WTC11 (cell line): ENCODE data around the gene SBF1. TPM values are rescaled to one million over a fixed set of nuclear protein-coding genes. Genes with fewer than 3 reads are reported as not detected.

Experiments used
- ATAC-seq: fragments of 200-7000 bp; cut with Tn5 transposase; 2 replicates; pipeline ENCODE4 v1.10.0; 2021; ENCODE audit warnings: mild to moderate bottlenecking, moderate library complexity
- CTCF ChIA-PET: fragments of 300-600 bp; sonication (Branson Sonifier 250); formaldehyde crosslinking; loops from one replicate; lab custom pipeline; 2021; ENCODE audit warnings: antibody characterized with exemption; lab: Charles Lee
- POLR2A ChIA-PET: fragments of 350-600 bp; sonication (Branson Sonifier 250); formaldehyde crosslinking; loops from one replicate; lab custom pipeline; 2021; ENCODE audit warnings: antibody characterized with exemption; lab: Charles Lee
- DNase-seq: peaks from one replicate; pipeline ENCODE4 v3.0.0; 2021; ENCODE audit warnings: low spot score
- H3K27ac Mint-ChIP-seq: 2 replicates; pipeline ENCODE4 v1.8.0; 2021; ENCODE audit warnings: mixed read lengths
- H3K27me3 Mint-ChIP-seq: 2 replicates; pipeline ENCODE4 v1.8.0; 2021; ENCODE audit warnings: low read depth, mild to moderate bottlenecking, moderate library complexity, mixed read lengths
- H3K36me3 Mint-ChIP-seq: 2 replicates; pipeline ENCODE4 v1.8.0; 2021; ENCODE audit warnings: mixed read lengths
- H3K4me1 Mint-ChIP-seq: 2 replicates; pipeline ENCODE4 v1.8.0; 2022; ENCODE audit warnings: mixed read lengths
- H3K4me3 Mint-ChIP-seq: 2 replicates; pipeline ENCODE4 v1.8.0; 2021; ENCODE audit warnings: mild to moderate bottlenecking, moderate library complexity, mixed read lengths
- H3K9me3 Mint-ChIP-seq: 2 replicates; pipeline ENCODE4 v1.8.0; 2021; ENCODE audit warnings: mixed read lengths
- CDX4 ChIP-seq: fragments of 250-450 bp; sonication (Bioruptor Pico); IDR thresholded peaks from 2 replicates; pipeline ENCODE4 v1.9.0; 2021; ENCODE audit warnings: moderate library complexity, mild to moderate bottlenecking, inconsistent platforms, borderline replicate concordance
- E2F1 ChIP-seq: sonication (generic); formaldehyde crosslinking; IDR thresholded peaks from 2 replicates; pipeline ENCODE4 v1.8.0; 2022; ENCODE audit warnings: mild to moderate bottlenecking, missing genetic modification reagents
- ESRRA ChIP-seq: sonication (generic); formaldehyde crosslinking; IDR thresholded peaks from 2 replicates; pipeline ENCODE4 v1.8.1; 2022; ENCODE audit warnings: mild to moderate bottlenecking, missing genetic modification reagents, borderline replicate concordance
- FOXK1 ChIP-seq: sonication (generic); formaldehyde crosslinking; IDR thresholded peaks from 2 replicates; pipeline ENCODE4 v1.8.0; 2022; ENCODE audit warnings: mild to moderate bottlenecking, moderate library complexity, missing genetic modification reagents
- GTF2I ChIP-seq: fragments of 250-450 bp; sonication (Bioruptor Pico); conservative IDR thresholded peaks from 2 replicates; pipeline ENCODE4 v1.4.0; 2021; ENCODE audit warnings: mild to moderate bottlenecking
- IRF1 ChIP-seq: sonication (generic); formaldehyde crosslinking; IDR thresholded peaks from 2 replicates; pipeline ENCODE4 v1.8.0; 2023; ENCODE audit warnings: missing genetic modification reagents
- IRF2 ChIP-seq: sonication (generic); formaldehyde crosslinking; IDR thresholded peaks from 2 replicates; pipeline ENCODE4 v1.8.0; 2022; ENCODE audit warnings: low read depth, missing genetic modification reagents, borderline replicate concordance
- KAT7 ChIP-seq: sonication (generic); formaldehyde crosslinking; IDR thresholded peaks from 2 replicates; pipeline ENCODE4 v1.8.1; 2023; ENCODE audit warnings: missing genetic modification reagents, mild to moderate bottlenecking, borderline replicate concordance
- NFE2L1 ChIP-seq: sonication (generic); formaldehyde crosslinking; IDR thresholded peaks from 2 replicates; pipeline ENCODE4 v1.8.1; 2023; ENCODE audit warnings: missing genetic modification reagents
- NR2C2 ChIP-seq: sonication (generic); formaldehyde crosslinking; IDR thresholded peaks from 2 replicates; pipeline ENCODE4 v1.8.0; 2022; ENCODE audit warnings: mild to moderate bottlenecking, missing genetic modification reagents
- SOX15 ChIP-seq: fragments of 250-450 bp; sonication (Bioruptor Pico); IDR thresholded peaks from 2 replicates; pipeline ENCODE4 v1.9.0; 2021; ENCODE audit warnings: mild to moderate bottlenecking
- USF2 ChIP-seq: sonication (generic); formaldehyde crosslinking; IDR thresholded peaks from 2 replicates; pipeline ENCODE4 v1.8.1; 2023; ENCODE audit warnings: mild to moderate bottlenecking, missing genetic modification reagents, moderate library complexity
- ZNF138 ChIP-seq: sonication (generic); formaldehyde crosslinking; conservative IDR thresholded peaks from 2 replicates; pipeline ENCODE4 v1.8.1; 2022; ENCODE audit warnings: mild to moderate bottlenecking, moderate library complexity, missing genetic modification reagents
- ZNF219 ChIP-seq: sonication (generic); formaldehyde crosslinking; IDR thresholded peaks from 2 replicates; pipeline ENCODE4 v1.8.0; 2023; ENCODE audit warnings: missing genetic modification reagents, mild to moderate bottlenecking, borderline replicate concordance
- ZNF423 ChIP-seq: fragments of 250-450 bp; sonication (Bioruptor Pico); IDR thresholded peaks from 2 replicates; pipeline ENCODE4 v2.1.2; 2022; ENCODE audit warnings: mild to moderate bottlenecking, moderate library complexity
- ZNF512 ChIP-seq: sonication (generic); formaldehyde crosslinking; IDR thresholded peaks from 2 replicates; pipeline ENCODE4 v1.8.1; 2022; ENCODE audit warnings: missing genetic modification reagents, borderline replicate concordance
- ZNF671 ChIP-seq: fragments of 250-450 bp; sonication (Bioruptor Pico); IDR thresholded peaks from 2 replicates; pipeline ENCODE4 v1.8.0; 2021; ENCODE audit warnings: mild to moderate bottlenecking
- total RNA-seq: library from RNA; stranded (reverse); gene quantifications from 3 replicates; pipeline ENCODE4 v1.2.3, GENCODE V29; 2021
- TF ChIP-seq, protein P1 (sequence below): sonication (generic); formaldehyde crosslinking; IDR thresholded peaks from 2 replicates; pipeline ENCODE4 v1.8.1; 2023; ENCODE audit warnings: mild to moderate bottlenecking, missing genetic modification reagents
- TF ChIP-seq, protein P2 (sequence below): fragments of 250-450 bp; sonication (Bioruptor Pico); IDR thresholded peaks from 2 replicates; pipeline ENCODE4 v1.9.0; 2021; ENCODE audit warnings: mild to moderate bottlenecking
- TF ChIP-seq, protein P3 (sequence below): sonication (generic); formaldehyde crosslinking; IDR thresholded peaks from 2 replicates; pipeline ENCODE4 v1.8.0; 2023; ENCODE audit warnings: mild to moderate bottlenecking, missing genetic modification reagents

The SBF1 gene
- total RNA-seq, 1 experiment from 2014 or later, result 108 TPM

DNA sequence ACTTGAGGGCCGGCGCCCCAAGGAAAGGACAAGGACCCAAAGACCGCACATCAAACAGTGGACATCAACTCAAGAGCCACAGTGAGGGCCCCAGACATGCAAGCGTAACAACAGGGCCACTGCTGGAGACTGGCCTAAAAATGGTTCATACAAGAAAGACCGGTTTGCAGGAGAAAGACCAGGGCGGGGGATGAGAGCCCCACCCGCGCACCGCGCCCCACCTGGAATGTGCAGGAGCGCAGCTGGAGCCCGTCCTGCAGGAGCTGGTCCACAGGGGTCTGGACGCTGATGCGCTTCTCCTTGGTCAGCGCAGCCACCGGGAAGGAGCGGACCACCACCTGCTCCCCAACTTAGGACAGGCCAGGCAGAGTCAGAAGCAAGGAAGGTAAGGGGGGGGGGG lies 13.9 kb downstream of the SBF1 start:
- peaks cover 42% of the 10 kb centered on the region for H3K36me3 Mint-ChIP-seq
- no peak for TF ChIP-seq KAT7 (CRISPR knock-in tag)
- no peak for TF ChIP-seq ZNF671 (CRISPR knock-in tag)
- TF ChIP-seq, protein P1, sequence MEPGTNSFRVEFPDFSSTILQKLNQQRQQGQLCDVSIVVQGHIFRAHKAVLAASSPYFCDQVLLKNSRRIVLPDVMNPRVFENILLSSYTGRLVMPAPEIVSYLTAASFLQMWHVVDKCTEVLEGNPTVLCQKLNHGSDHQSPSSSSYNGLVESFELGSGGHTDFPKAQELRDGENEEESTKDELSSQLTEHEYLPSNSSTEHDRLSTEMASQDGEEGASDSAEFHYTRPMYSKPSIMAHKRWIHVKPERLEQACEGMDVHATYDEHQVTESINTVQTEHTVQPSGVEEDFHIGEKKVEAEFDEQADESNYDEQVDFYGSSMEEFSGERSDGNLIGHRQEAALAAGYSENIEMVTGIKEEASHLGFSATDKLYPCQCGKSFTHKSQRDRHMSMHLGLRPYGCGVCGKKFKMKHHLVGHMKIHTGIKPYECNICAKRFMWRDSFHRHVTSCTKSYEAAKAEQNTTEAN, result no peak
- TF ChIP-seq ZNF219 (CRISPR knock-in tag), result no peak
- no peak for TF ChIP-seq IRF1 (CRISPR knock-in tag)
- TF ChIP-seq E2F1 (CRISPR knock-in tag), result no peak
- no peak for TF ChIP-seq ESRRA (CRISPR knock-in tag)
- TF ChIP-seq NFE2L1 (CRISPR knock-in tag), result no peak
- TF ChIP-seq CDX4 (CRISPR knock-in tag), result no peak
- TF ChIP-seq ZNF138 (CRISPR knock-in tag), result no peak
- TF ChIP-seq, protein P2, sequence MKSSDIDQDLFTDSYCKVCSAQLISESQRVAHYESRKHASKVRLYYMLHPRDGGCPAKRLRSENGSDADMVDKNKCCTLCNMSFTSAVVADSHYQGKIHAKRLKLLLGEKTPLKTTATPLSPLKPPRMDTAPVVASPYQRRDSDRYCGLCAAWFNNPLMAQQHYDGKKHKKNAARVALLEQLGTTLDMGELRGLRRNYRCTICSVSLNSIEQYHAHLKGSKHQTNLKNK (CRISPR knock-in tag), result no peak
- TF ChIP-seq ZNF512 (CRISPR knock-in tag), result no peak
- no peak for TF ChIP-seq ZNF423 (CRISPR knock-in tag)
- TF ChIP-seq, protein P3, sequence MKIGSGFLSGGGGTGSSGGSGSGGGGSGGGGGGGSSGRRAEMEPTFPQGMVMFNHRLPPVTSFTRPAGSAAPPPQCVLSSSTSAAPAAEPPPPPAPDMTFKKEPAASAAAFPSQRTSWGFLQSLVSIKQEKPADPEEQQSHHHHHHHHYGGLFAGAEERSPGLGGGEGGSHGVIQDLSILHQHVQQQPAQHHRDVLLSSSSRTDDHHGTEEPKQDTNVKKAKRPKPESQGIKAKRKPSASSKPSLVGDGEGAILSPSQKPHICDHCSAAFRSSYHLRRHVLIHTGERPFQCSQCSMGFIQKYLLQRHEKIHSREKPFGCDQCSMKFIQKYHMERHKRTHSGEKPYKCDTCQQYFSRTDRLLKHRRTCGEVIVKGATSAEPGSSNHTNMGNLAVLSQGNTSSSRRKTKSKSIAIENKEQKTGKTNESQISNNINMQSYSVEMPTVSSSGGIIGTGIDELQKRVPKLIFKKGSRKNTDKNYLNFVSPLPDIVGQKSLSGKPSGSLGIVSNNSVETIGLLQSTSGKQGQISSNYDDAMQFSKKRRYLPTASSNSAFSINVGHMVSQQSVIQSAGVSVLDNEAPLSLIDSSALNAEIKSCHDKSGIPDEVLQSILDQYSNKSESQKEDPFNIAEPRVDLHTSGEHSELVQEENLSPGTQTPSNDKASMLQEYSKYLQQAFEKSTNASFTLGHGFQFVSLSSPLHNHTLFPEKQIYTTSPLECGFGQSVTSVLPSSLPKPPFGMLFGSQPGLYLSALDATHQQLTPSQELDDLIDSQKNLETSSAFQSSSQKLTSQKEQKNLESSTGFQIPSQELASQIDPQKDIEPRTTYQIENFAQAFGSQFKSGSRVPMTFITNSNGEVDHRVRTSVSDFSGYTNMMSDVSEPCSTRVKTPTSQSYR (CRISPR knock-in tag), result no peak
- TF ChIP-seq SOX15, result no peak
- TF ChIP-seq GTF2I (CRISPR knock-in tag), result no peak
- TF ChIP-seq USF2 (CRISPR knock-in tag), result no peak
- TF ChIP-seq FOXK1 (CRISPR knock-in tag), result no peak
- TF ChIP-seq NR2C2 (CRISPR knock-in tag), result no peak
- no peak for TF ChIP-seq IRF2 (CRISPR knock-in tag)
- DNase-seq, result no peak
- CTCF ChIA-PET, result no interaction called here
- no peak overlapping the region for H3K4me3 Mint-ChIP-seq
- H3K9me3 Mint-ChIP-seq, result no peaks in the 10 kb centered on the region
- ATAC-seq, result no peak
- H3K27me3 Mint-ChIP-seq, result no peaks in the 10 kb centered on the region; the same call in 1 of the 2 replicates
- no peak overlapping the region for H3K27ac Mint-ChIP-seq
- H3K4me1 Mint-ChIP-seq, result no peaks in the 10 kb centered on the region
- POLR2A ChIA-PET, result no interaction called here
